NCI-H526 (cell line): ENCODE results near the gene ASB1.

Source experiments
- DNase-seq, 2 experiments: peaks; one replicate each; lab custom pipeline; 2025; lab: John Stamatoyannopoulos, UW

ASB1 gene

DNA sequence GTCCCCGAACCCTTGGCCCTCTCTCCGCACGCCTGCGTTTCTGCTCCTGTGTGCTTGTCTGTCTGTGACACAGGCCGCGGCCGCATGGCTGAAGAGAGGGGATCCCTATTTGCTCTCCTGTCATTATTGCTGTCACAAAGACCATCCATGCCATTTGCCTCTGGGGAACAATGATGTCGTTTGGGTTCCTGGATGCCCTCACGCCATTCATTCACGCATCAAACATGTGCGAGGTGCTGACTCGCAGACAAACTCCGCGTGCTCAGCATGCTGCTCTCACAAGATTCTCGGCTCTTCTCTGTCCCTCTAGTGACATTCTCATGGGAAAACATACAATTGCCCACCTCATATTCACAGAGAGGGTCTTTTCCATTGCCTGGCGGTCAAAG is 67.8 kb downstream of the ASB1 start:
- no peak for DNase-seq

DNA sequence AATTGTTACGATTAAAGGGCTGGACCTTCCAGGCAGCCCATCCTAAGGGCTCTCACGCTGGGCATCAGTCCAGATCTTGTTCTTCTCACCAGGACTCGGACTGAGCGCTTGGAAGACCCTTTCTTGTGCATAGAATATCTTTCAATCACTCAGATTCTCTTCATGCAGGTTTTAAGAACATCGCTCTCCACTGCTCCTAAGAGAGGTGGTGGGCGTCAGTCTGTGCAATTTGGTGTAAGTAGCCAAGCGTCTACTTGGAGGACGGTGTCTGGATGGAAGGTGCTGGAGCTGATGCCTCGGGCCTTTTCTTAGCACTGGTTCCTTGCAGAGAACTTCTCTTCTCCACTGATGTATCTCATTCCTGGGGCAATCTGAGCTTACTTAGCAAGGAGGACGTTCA is 68.7 kb downstream of the ASB1 start:
- DNase-seq, result no peak

DNA sequence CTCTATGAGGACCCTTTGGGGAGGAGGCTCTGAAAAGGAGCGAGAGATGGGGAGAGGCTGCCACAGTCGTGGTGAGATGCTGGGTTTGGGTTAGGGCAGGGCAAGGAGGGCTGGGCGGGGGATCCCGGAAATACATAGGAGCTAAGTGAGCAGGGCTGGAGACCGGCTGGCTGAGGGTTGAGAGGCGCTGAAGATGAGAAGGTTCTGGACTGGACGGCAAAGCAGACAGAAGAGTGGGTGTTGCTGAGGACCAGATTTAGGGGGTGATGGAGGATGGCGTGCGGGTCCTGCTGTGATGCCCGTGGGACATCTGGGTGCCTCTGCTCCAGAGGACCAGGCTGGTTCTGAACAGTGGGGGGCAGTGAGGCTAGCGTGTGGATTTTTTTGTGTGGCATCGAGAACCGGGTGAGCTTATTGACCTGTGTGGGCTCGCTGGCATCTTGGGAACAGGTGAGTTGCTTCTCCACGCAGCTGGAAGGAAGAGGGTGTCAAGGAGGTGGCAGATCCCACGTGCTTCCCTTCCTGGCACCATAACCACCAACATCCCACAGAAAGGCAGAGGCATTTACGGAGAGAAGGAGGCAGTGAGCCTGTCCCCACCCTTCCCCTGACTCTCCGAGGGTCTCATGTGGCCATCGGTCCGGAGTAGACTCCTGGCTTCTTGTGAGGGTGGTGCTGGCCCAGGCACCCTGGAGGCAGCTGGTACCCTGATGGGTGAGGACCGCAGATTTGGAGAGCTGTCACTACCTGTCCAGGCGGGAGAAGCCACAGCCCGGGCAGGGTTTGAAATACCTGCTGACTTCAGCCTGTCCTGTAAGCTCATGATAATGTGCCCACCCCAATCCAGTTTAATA is 70.3 kb downstream of the ASB1 start:
- no peak for DNase-seq

DNA sequence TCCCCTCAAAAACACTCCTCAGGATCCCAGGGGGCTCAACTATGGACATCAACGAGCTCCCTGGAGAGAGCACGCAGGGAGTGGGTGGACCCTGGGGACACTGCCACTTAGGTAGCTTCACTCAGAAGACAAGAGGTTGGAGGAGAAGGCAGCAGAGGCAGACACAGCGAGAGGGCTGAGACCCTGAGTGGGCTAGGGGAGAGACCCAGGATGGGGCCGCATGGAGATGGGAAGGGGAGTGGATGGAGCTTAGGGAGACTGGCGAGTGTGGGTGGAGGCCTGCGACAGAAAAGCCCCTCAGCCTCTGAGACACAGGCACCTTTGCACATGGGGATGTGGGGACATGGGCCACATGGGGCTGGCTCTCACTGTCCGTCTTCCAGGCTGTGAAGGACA is 70.9 kb downstream of the ASB1 start:
- DNase-seq, result no peak

GRCh38 chr2:238498188-238498587 is 71.5 kb downstream of the ASB1 start:
- DNase-seq, result no peak

GRCh38 chr2:238498691-238499295 is 72.1 kb downstream of the ASB1 start:
- peak in 1 of 2 experiments; percentile 8 for DNase-seq

DNA sequence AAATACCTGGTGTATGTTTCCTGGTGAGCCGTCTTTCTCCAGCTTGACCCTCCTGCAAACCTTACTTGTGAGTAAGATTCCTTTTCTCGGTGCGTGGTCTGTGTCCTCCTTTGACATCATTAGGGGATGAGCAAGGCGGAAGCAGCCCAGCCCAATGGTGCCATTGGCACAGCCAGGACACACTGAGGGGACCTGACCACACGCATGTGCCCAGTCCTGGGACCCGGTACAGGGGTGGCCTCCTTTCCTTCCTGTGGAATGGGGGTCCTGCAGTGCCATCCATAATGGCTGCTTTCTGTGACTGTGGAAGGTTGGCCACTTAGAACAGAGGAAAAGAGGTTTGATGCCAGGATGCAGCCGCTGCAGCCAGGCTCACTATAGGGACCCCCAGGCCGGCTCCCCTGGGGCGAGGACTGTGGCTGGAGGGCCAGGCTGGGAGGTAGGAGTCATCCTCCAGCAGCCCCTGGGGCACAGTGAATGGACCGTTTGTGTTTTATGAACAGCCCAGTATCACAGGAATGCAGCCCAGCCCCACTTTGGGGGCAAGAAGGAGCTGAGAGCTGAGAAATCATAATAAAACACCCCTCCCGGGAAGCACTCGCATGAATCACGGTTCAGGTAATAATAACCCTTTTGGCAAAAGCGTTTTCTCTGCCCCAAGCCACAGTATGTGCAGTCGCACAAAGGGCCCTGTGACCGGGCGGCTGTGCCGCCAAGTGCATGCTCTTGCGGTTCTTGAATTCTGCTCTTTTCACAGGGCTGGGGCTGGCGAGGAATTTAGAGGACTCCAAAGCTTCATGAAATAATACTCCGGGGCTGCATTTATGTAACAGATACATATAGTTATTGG is 73.2 kb downstream of the ASB1 start:
- DNase-seq, result no peak

- DNase-seq, result no peak
These were observed 74.6 kb downstream of the ASB1 start for GRCh38 chr2:238501311-238501710.
